ENCODE results near the gene GADD45A. TPM values are rescaled to one million over a fixed set of nuclear protein-coding genes. Genes with fewer than 3 reads are reported as not detected.

GADD45A gene
- total RNA-seq, 2 experiments from 2014 or later, result 30.2 to 33.7 TPM

DNA sequence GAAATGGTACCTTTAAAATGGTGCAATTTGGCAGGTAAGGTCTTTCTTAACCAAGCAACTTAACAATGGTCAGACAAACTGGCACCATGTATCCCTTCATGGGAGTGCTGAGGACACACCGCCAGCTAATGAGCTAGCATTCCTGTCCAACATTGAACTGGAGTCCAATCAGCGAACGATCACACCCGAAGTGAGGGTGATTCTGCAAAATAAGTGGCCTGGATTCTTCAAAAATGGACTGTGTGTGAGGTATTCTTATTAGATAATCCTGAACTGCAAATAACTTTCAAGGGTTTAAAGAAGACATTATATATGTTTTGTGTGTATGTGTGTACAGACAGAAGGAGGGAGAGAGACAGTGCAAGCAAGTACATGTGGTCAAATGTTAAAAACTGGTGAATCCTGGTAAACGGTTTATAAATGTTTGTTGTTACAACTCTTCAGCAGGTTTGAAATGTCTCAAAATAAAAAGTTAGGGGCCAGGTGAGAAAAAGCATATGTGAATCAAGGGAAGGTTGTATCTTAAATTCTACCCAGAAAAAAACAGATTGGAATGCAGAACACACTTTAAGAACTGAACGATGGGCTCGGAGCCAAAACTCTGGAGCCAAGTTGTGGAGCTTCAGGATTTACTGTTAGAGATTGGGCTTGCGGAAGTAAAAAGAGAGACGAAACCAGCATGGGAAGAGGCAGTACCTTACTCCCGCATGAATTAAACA, 20.9 kb downstream of the GADD45A start:
- H3K4me3 Mint-ChIP-seq, result no peak overlapping the region
- H3K27ac Mint-ChIP-seq, result no peak overlapping the region
- H3K27me3 Mint-ChIP-seq, result no peaks in the 10 kb centered on the region
- no peaks in the 10 kb centered on the region for H3K36me3 Mint-ChIP-seq
- DNase-seq (no peak), ATAC-seq (no peak)
- no peaks in the 10 kb centered on the region for H3K4me1 Mint-ChIP-seq
- CTCF ChIA-PET, result no interaction called here
- H3K9me3 Mint-ChIP-seq (ENCODE audit: low read depth), result no peaks in the 10 kb centered on the region

DNA sequence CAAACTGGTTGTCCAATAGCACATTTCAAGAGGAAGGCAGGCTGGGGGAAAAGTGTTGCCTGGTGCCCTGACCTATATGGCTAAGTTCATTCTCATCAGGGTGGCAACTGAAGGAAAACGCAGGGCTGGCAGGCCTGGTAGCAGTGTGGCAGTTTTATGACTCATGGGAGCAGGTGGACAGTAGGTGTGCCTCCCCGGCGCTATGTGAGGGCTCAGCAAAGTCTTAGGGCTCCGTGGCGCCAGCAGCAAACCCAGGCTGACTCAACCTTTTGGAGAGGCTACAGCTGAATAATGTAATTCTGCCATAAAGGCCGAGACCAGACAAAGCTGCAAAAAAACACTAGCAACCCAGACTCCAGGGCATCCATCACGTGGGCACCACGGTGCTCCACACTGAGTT, 23.6 kb downstream of the GADD45A start:
- no peak for DNase-seq
- Mint-ChIP-seq H3K9me3 (ENCODE audit: low read depth) (no peaks in the 10 kb centered on the region), H3K4me1 (peaks cover 8% of the 10 kb centered on the region), H3K27ac (no peak overlapping the region), H3K27me3 (no peaks in the 10 kb centered on the region), H3K36me3 (no peaks in the 10 kb centered on the region), H3K4me3 (no peak overlapping the region)
- CTCF ChIA-PET, result no interaction called here
- ATAC-seq, result no peak

DNA sequence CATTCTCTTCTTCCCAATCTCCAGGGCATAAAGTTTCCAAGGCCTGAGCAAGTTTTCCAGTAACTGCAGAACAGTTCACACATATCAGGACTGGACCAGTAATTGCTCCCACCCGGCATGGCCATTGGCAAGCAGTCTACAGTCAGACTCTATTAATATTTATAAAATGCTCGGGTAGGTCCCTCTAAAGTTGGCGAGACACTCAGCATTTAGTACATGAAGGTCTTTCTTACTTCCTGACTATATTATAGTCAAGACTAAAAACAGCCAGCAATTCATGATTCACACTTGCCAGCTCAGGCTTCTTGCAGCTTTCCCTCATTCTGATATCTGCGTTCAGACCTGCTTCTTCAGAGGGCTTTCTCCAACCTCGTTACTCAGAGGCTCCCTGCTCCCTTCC, 25.4 kb downstream of the GADD45A start:
- Mint-ChIP-seq H3K27me3 (no peaks in the 10 kb centered on the region), H3K36me3 (no peaks in the 10 kb centered on the region), H3K9me3 (ENCODE audit: low read depth) (no peaks in the 10 kb centered on the region), H3K4me3 (no peak overlapping the region), H3K27ac (no peak overlapping the region), H3K4me1 (peaks cover 8% of the 10 kb centered on the region)
- ATAC-seq, result no peak
- CTCF ChIA-PET, result no interaction called here
- DNase-seq, result no peak

DNA sequence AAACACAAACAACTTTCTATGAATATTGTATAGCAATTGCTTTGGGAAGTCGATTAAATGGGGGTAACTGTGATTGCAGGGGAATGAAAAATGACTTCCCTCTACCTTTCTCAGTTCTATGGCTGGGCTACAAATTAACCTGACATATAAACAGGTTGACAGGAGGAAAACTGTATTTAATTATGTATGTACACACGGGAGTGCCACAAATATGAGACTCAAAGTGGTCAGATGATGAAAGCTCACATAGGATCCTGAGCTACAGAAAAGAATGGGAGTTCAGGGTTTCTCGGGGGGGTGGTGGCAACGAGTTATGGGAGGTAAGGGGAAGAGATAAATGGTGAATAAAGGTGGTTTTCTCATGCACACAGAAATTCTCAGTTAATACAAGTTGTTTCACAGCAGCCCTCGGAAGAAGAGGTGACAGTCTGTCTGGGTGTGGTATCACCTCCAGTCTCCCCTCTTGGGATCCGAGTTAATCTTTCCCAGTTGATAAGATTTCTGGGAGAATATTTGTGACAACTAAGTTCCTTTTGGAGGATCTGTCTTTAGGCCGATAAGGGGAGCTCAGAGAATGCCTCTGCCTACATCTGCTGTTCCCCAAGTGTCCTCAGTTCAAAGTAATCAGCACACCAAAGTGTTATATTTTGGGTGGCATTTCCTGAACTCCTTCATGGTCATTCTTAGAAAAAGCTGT, 26.3 kb downstream of the GADD45A start:
- Mint-ChIP-seq H3K4me1 (peaks cover 8% of the 10 kb centered on the region), H3K9me3 (ENCODE audit: low read depth) (no peaks in the 10 kb centered on the region), H3K4me3 (no peak overlapping the region), H3K27ac (no peak overlapping the region), H3K27me3 (no peaks in the 10 kb centered on the region), H3K36me3 (no peaks in the 10 kb centered on the region)
- DNase-seq (no peak), ATAC-seq (no peak)
- CTCF ChIA-PET, result interaction anchor here (0.6 kb wide), 1 partner anchor 231 kb away, joined by 4 read pairs; no protein-coding TSS in a partner anchor

DNA sequence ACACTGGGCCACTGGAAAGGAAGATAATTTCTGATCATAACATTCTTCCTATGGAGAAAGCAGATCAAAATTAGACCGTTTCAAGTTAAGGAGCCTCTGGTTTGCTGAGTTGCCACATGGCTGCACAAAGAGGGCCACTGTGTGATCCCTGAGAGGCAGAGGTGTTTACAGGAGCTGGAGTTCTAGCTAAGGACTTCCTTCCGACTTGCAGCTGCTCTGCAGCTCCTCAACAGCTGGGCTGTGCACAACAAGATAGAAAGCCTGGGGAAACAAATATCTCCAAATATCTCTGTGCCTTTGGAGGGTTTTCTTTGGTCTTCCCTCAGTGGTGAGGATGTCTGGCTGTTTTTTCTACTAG, 26.8 kb downstream of the GADD45A start:
- DNase-seq (no peak), ATAC-seq (no peak)
- no peak overlapping the region for H3K27ac Mint-ChIP-seq
- H3K4me3 Mint-ChIP-seq, result no peak overlapping the region
- H3K9me3 Mint-ChIP-seq (ENCODE audit: low read depth), result no peaks in the 10 kb centered on the region
- H3K36me3 Mint-ChIP-seq, result no peaks in the 10 kb centered on the region
- H3K4me1 Mint-ChIP-seq, result peaks cover 8% of the 10 kb centered on the region
- H3K27me3 Mint-ChIP-seq, result no peaks in the 10 kb centered on the region
- CTCF ChIA-PET, result interaction anchor here (0.6 kb wide), 1 partner anchor 232 kb away, joined by 4 read pairs; no protein-coding TSS in a partner anchor

DNA sequence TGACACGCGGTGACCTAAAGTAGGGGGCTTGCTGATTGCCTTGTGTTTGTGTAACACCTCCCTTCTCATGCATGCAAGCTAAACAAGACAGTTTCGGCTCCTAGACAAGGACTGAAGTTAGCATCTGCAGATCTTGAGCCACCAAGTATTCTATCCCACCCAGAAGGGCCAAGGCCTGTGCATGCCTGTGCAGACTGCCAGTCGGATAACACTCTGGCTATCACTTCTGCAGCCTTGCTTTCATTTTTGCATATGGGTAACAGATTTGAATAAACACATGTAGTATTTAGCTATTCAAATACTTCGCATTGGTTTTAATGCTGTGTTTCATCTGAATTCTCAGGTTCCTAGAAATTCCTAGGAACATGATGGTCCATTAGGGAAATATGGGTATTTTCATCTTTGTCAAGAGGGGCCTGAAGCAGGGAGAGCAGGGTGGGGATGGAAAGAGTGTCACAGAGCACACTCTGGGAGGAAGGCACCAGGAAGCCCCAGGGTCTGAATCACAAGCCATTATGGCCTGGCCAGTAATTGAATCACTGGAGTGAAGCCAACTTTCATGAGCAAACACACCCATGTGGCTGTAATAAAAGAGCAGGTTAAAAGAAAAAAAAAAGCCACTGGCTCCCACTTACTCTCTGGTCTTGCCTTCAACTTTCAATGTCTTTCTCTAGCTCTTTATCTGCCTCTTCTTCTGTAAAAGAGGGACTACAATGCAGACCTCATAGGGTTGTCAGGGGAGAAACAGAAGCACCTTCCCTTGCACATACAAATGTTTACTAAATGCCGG, 28.3 kb downstream of the GADD45A start:
- ATAC-seq (no peak), DNase-seq (no peak)
- CTCF ChIA-PET, result no interaction called here
- Mint-ChIP-seq H3K27ac (no peak overlapping the region), H3K4me1 (peaks cover 8% of the 10 kb centered on the region), H3K27me3 (no peaks in the 10 kb centered on the region), H3K4me3 (no peak overlapping the region), H3K36me3 (no peaks in the 10 kb centered on the region), H3K9me3 (ENCODE audit: low read depth) (no peaks in the 10 kb centered on the region)

DNA sequence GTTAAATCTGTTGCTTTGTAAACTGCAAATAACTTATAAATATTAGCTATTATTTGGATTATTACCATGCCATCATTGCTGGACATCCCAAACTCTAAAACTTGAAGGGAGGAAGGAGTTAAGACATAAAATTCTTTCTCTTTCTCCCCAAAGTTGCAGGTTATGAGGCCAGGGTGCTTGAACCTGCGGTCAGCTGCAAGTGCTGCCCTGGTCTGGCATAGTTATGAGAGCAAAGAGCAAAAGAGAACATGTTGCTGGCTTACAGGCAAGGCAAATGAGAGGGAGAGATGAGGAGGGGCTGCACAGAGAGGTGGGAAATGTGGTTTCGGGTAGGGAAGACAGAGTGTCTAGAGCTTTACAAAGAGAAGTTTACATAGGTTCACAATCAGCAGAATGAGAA, 30.8 kb downstream of the GADD45A start:
- ATAC-seq (no peak), DNase-seq (no peak)
- Mint-ChIP-seq H3K4me3 (no peak overlapping the region), H3K9me3 (ENCODE audit: low read depth) (no peaks in the 10 kb centered on the region), H3K27me3 (no peaks in the 10 kb centered on the region), H3K4me1 (peaks cover 8% of the 10 kb centered on the region), H3K27ac (no peak overlapping the region), H3K36me3 (no peaks in the 10 kb centered on the region)
- CTCF ChIA-PET, result interaction anchor here (1.0 to 1.8 kb wide), 2 partner anchors 14 to 44 kb away, joined by 3 to 5 read pairs; no protein-coding TSS in a partner anchor

DNA sequence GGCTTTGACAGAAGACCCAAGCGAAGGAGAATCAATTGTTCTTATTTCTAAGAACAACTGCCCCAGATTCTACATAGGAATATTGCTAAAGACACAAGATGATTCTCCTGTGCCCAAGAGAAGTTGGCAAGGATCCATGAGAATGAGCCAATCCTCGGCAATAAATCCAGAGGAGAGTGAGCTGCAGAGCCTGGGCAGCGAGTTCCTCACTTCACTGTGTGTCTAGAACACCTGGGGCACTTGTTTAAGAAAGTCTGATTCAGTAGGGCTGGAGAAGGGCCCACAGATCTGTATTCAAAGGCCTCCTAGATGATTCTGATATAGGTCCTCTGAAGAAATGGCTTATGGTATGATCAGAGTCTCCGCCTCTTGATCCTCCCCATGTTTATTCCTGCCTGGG, 31.8 kb downstream of the GADD45A start:
- no peaks in the 10 kb centered on the region for H3K9me3 Mint-ChIP-seq (ENCODE audit: low read depth)
- CTCF ChIA-PET, result no interaction called here
- H3K4me1 Mint-ChIP-seq, result peaks cover 1% of the 10 kb centered on the region
- ATAC-seq (no peak), DNase-seq (no peak)
- H3K27ac Mint-ChIP-seq, result no peak overlapping the region
- no peaks in the 10 kb centered on the region for H3K27me3 Mint-ChIP-seq
- no peaks in the 10 kb centered on the region for H3K36me3 Mint-ChIP-seq
- H3K4me3 Mint-ChIP-seq, result no peak overlapping the region

DNA sequence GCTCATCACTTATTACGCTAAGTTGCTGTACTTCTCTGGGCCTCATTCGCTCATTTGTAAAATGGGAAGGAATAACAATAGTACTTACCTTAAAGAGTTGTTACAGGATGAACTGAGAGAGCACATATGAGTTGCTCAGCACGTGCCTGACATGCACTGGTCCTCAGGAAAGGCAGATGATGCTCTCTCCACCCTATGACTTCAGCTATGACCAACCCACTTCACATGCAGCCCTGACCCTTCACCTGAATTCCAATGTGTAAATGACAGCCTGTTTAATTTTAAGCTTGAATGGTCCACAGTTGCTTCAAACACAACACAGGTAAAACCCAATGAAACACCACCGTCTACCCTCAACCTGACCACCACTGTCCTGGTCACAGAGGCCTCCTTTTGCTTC, 32.9 kb downstream of the GADD45A start:
- Mint-ChIP-seq H3K9me3 (ENCODE audit: low read depth) (no peaks in the 10 kb centered on the region), H3K4me1 (no peaks in the 10 kb centered on the region), H3K27me3 (no peaks in the 10 kb centered on the region), H3K4me3 (no peak overlapping the region), H3K36me3 (no peaks in the 10 kb centered on the region), H3K27ac (no peak overlapping the region)
- ATAC-seq (no peak), DNase-seq (no peak)
- CTCF ChIA-PET, result no interaction called here

DNA sequence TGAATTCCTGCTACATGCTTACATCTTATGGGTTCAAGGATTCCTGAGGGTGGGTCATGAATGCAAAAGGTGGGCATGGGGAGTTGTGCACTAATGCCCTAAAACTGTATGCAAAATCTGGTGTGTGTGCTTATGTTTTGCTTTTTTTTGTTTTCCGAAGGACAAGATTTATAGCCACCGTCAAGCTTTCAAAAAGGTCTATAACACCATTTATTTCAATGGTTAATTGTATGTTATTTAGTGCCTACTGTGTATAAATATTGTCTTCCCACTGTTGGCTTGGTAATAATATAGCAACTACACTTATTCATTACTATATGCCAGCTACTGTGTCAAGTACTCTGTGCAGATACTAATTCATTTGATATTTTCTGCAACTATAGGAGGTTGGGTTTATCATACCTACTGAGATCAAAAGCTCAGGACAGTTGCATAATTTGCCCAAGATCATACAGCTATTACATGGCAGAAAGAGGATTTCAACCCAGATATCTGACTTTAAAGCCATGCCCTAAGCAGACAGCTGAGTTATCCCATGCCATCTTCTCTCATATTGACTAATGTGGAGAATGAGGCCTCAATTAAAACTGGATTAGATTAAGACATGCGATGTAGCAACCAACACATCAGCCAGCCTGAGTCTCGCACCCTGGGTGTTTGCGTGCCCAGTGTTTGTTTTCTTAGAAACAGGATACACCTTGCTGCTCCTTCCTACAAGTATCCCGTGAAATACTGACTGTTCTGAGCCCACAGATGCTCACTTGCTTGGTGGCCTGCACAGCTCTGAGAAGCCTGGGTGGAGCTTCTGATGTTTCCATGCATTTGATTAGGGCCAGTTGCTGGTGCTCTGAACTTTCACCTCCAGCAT, 34.6 kb downstream of the GADD45A start:
- Mint-ChIP-seq H3K9me3 (ENCODE audit: low read depth) (no peaks in the 10 kb centered on the region), H3K27ac (no peak overlapping the region)
- CTCF ChIA-PET, result no interaction called here

DNA sequence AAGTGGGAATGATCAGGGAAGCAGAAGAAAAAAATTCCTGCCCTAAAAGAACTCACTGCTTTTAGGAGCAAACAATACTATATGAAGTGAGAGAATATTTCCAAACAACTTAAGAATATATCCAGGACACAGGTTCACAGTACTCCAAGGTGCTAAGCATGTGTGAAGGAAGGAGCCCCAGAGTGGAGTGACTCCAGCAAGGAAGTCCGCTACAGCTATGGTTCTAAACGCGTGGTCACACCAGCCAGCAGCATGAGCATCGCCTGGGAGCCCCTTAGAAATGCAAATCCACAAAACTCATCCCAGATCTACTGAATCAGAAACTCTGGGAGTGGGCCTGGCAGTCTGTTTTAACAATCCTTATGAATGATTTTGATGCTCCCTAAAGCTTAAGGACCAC, 36.1 kb downstream of the GADD45A start:
- CTCF ChIA-PET, result interaction anchor here (1.4 kb wide), 1 partner anchor 9 kb away, joined by 3 read pairs; no protein-coding TSS in a partner anchor
- no peak overlapping the region for H3K4me3 Mint-ChIP-seq
- ATAC-seq, result no peak
- peaks cover 1% of the 10 kb centered on the region for H3K36me3 Mint-ChIP-seq
- H3K27ac Mint-ChIP-seq, result no peak overlapping the region
- DNase-seq, result no peak
- H3K27me3 Mint-ChIP-seq, result no peaks in the 10 kb centered on the region
- H3K9me3 Mint-ChIP-seq (ENCODE audit: low read depth), result no peaks in the 10 kb centered on the region
- peaks cover 3% of the 10 kb centered on the region for H3K4me1 Mint-ChIP-seq

More for the DNA sequence above, 34.6 kb downstream of the GADD45A start:
- H3K27me3 Mint-ChIP-seq, result no peaks in the 10 kb centered on the region
- H3K4me3 Mint-ChIP-seq, result no peak overlapping the region
- ATAC-seq (no peak), DNase-seq (no peak)
- H3K36me3 Mint-ChIP-seq, result no peaks in the 10 kb centered on the region
- no peaks in the 10 kb centered on the region for H3K4me1 Mint-ChIP-seq

DNA sequence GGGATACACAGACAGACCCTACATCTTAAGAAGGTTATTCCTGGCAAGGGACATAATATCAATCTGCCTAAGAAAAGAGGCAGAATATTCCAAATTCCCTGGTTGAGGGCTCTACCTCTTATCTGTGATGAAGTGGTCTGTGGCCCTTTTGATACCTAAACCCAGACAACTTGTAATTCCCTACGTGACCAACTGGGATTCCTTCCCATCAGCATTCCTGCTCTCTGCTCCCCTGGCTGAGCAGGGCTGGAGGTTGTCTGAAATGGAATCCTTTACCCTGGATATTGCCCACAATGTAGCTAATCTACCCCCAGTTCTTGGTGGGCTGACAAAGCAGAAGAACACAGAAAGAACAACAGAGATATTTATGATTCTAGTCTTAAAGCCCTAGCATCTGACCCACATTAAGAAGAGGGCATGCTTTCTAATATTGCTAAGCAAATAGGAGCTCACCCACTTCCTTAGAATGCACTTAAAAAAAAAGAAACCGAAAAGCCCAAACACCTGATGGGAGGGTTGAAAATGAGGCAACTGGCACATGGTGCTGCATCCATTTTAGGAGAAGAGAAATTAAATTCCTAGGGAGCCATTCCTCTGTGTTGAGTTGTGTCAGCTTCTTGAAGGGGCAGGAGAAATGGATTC, 36.8 kb downstream of the GADD45A start:
- ATAC-seq (no peak), DNase-seq (no peak)
- CTCF ChIA-PET, result interaction anchor here (1.4 kb wide), 1 partner anchor 8 kb away, joined by 3 read pairs; no protein-coding TSS in a partner anchor
- peaks cover 1% of the 10 kb centered on the region for H3K36me3 Mint-ChIP-seq
- no peak overlapping the region for H3K4me3 Mint-ChIP-seq
- no peaks in the 10 kb centered on the region for H3K27me3 Mint-ChIP-seq
- peaks cover 5% of the 10 kb centered on the region for H3K4me1 Mint-ChIP-seq
- H3K27ac Mint-ChIP-seq, result no peak overlapping the region
- no peaks in the 10 kb centered on the region for H3K9me3 Mint-ChIP-seq (ENCODE audit: low read depth)

All from activated CD8-positive, alpha-beta memory T cell treated with anti-CD3 and anti-CD28 coated beads, Interleukin-2, amount 10 ng/mL, durations not matched to agents 7 days and 5 days (primary cell).